ENCODE results near the gene CDH4.
"Not testable (repeated sequence)": the region's sequence is repeated elsewhere in the genome, so short reads cannot be mapped to it uniquely, and the experiment has no call there.

CDH4 gene

GRCh38 chr20:61940976-61941720, 689.1 kb downstream of the CDH4 start:
- DNase-seq, result no peak

- no peak for DNase-seq
Observed at GRCh38 chr20:61941721-61942405, 689.8 kb downstream of the CDH4 start.

- DNase-seq, result no peak
Observed at GRCh38 chr20:61942526-61942925, 690.5 kb downstream of the CDH4 start.

GRCh38 chr20:61944967-61945366, 692.9 kb downstream of the CDH4 start:
- not testable (repeated sequence) for DNase-seq

GRCh38 chr20:61945495-61945894, 693.4 kb downstream of the CDH4 start:
- DNase-seq, result not testable (repeated sequence)

GRCh38 chr20:61948056-61948455, 696.0 kb downstream of the CDH4 start:
- DNase-seq, result not testable (repeated sequence)

GRCh38 chr20:61948586-61949362, 696.7 kb downstream of the CDH4 start:
- DNase-seq, result no peak

- no peak for DNase-seq
Observed at GRCh38 chr20:61949363-61949713, 697.3 kb downstream of the CDH4 start.

- DNase-seq, result no peak
Observed at GRCh38 chr20:61949714-61950640, 697.9 kb downstream of the CDH4 start.

- no peak for DNase-seq
Observed at GRCh38 chr20:61950641-61951071, 698.6 kb downstream of the CDH4 start.

- peak; percentile 89 for DNase-seq
Observed at GRCh38 chr20:61951695-61952533, 699.9 kb downstream of the CDH4 start.

- no peak for DNase-seq
Observed at GRCh38 chr20:61953037-61954021, 701.3 kb downstream of the CDH4 start.

- no peak for DNase-seq
Observed at GRCh38 chr20:61954276-61955021, 702.4 kb downstream of the CDH4 start.

GRCh38 chr20:61955668-61956395, 703.8 kb downstream of the CDH4 start:
- DNase-seq, result no peak

GRCh38 chr20:61956396-61957342, 704.6 kb downstream of the CDH4 start:
- DNase-seq, result no peak

GRCh38 chr20:61957961-61958715, 706.1 kb downstream of the CDH4 start:
- no peak for DNase-seq

Measured in islet precursor cell (in vitro differentiated cells).